ENCODE measurements around the gene MACF1.

The MACF1 gene

GRCh38 chr1:39368045-39368444, 163.6 kb downstream of the MACF1 start:
- DNase-seq = no peak

- DNase-seq = no peak
Measured at GRCh38 chr1:39369565-39369964, 165.1 kb downstream of the MACF1 start.

DNA sequence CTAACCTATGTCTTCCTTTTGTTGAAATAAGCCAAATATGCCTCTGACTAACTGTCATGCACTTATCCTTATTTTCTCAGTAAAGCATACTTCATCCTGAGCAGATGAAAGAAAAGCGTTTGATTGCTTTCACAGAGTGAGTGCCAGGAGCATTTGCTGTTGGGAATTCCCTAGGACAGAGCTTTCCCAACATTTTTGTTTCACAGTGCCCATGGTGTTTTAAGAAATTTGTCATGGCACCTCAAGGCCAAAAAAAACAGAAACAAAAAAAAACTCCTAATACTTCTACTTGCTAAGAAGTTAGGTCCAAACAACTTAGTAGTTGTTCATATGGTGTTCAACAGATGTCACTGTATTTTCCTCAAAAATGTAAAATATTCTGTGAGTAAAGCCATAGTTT, 166.1 kb downstream of the MACF1 start:
- DNase-seq = no peak

DNA sequence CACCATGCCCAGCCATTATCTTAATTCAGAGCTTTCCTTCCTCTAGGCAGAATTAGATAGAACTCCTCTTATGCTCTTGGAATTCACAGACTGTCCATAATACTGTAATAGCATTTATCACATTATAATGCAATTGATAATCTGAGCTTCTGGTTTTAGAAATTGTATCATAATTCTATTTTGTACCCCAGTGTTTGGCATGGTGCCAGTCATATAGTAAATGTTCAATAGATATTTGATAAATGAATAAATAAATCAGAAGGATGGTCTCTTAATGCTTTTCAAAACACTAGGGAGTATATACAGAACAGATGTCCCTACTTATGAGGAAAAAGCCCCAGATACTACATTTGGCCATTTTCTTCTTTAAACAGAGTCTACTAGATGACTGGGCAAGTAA, 167.6 kb downstream of the MACF1 start:
- DNase-seq = no peak

- no peak for DNase-seq
Measured at GRCh38 chr1:39376656-39377055, 172.2 kb downstream of the MACF1 start.

DNA sequence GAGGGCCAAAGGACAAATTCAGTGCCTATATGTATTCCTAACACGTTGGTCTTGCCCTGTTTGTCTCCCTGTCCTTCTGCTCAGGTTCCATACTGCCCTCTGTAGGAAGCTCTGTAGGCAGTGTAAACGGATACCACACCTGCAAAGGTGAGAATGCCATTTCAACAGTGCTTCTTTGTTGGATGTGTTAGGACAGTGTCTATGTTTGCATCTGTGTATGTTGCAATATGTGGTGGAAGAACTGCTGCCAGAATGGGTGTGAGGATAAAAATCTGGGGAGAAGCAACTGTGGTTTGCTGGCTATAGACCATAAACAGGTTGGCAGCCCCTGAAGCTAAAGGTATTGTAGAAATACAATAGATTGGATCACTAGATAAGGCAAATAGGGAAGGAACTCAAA, 173.9 kb downstream of the MACF1 start:
- DNase-seq = no peak

- DNase-seq = no peak
Measured at GRCh38 chr1:39379187-39379586, 174.7 kb downstream of the MACF1 start.

DNA sequence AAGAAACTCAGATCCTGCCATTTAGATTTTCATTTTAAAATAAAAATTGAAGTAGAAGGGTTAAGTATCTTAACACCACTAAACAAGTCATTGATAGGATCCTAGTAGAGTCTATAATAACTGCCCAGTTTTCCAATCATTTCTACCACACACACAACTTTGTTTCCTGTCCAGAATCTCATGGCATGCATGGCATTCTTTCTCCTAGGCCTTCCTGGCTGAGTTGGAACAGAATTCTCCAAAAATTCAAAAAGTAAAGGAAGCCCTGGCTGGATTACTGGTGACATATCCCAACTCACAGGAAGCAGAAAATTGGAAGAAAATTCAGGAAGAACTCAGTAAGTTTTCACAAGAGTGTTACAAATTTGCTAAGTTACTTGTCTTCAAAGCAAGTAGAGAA, 175.5 kb downstream of the MACF1 start:
- DNase-seq = no peak

DNA sequence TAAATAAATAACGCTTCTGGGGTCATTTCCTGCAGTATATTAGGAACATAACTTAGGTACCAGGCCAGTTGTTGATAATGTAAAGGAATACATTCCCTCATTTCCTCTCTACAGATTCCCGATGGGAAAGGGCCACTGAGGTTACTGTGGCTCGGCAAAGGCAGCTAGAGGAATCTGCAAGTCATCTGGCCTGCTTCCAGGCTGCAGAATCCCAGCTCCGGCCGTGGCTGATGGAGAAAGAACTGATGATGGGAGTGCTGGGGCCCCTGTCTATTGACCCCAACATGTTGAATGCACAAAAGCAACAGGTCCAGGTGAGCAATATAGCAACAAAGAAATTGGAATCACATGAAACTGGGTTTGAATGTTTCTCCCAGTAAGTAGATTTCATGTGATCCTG, 177.3 kb downstream of the MACF1 start:
- no peak for DNase-seq

- DNase-seq = peak; percentile 63
Measured at GRCh38 chr1:39384305-39384704, 179.8 kb downstream of the MACF1 start.

DNA sequence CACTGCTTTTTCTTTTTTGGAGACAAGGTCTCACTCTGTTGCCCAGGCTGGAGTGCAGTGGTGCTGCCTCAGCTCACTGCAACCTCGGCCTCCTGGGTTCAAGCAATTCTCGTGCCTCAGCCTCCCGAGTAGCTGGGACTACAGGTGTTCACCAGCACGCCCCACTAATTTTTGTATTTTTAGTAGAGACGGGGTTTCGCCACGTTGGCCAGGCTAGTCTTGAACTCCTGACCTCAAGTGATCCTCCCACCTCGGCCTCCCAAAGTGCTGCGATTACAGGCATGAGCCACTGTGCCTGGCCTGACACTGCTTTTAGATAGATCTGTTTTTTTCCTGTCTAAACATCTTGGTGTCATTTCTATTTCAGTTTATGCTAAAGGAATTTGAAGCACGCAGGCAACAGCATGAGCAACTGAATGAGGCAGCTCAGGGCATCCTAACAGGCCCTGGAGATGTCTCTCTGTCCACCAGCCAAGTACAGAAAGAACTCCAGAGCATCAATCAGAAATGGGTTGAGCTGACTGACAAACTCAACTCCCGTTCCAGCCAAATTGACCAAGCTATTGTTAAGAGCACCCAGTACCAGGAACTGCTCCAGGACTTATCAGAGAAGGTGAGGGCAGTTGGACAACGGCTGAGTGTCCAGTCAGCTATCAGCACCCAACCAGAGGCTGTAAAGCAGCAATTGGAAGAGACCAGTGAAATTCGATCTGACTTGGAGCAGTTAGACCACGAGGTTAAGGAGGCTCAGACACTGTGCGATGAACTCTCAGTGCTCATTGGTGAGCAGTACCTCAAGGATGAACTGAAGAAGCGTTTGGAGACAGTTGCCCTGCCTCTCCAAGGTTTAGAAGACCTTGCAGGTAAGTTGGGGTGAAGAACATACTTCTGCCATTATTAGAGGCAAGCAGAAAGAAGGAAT, 180.8 kb downstream of the MACF1 start:
- no peak for DNase-seq

- DNase-seq = no peak
Measured at GRCh38 chr1:39386997-39387396, 182.5 kb downstream of the MACF1 start.

DNA sequence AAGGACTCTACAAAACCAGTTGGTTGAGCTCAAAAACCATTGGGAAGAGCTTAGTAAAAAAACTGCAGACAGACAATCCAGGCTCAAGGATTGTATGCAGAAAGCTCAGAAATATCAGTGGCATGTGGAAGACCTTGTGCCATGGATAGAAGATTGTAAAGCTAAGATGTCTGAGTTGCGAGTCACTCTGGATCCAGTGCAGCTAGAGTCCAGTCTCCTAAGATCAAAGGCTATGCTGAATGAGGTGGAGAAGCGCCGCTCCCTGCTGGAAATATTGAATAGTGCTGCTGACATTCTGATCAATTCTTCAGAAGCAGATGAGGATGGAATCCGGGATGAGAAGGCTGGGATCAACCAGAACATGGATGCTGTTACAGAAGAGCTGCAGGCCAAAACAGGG, 183.0 kb downstream of the MACF1 start:
- DNase-seq = no peak

DNA sequence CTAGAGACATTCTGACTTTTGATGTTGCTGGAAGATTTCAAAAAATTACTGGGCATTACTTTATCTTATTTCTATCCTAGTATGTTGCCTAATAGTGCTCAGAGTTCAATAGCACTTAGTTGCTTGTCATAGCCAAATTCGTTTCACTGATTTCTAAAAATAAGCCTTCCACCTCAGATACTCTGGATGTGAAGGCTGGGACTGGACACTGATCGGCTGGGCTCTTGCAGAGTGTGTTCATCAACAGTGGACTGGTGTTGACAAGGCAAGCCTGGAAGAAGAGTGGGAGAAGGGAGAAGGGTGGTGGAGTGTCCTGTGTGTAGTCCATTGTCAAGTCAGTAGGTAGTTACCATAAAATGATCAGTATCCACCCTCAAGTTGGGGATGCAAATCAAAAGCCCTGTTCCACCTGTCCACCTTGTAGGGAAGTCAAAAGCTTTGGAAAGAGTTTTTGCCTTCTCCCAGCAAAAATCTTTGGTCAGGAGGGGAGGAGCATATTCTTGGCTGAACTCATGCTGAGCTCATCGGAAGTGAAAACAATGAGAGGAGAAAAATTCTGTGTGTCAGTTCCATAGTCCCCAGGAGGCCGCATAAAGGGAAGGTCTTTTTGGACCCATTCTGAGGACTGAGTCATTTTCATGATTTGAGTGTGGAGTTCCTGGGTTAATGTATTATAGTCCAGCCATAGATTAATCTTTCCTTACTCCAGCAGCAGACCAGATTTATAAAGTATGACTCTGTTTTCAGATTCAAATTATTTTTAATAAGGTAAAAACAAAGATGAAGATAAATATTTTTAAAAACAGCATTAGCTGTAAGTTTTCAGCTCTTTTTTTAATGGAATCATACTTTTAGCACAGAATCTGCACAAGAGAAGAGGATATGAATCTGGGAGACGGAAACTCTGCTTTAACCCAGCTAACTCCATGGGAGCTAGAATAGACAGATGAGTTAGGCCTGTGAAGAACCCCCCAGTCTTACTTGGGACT, 187.5 kb downstream of the MACF1 start:
- no peak for DNase-seq

DNA sequence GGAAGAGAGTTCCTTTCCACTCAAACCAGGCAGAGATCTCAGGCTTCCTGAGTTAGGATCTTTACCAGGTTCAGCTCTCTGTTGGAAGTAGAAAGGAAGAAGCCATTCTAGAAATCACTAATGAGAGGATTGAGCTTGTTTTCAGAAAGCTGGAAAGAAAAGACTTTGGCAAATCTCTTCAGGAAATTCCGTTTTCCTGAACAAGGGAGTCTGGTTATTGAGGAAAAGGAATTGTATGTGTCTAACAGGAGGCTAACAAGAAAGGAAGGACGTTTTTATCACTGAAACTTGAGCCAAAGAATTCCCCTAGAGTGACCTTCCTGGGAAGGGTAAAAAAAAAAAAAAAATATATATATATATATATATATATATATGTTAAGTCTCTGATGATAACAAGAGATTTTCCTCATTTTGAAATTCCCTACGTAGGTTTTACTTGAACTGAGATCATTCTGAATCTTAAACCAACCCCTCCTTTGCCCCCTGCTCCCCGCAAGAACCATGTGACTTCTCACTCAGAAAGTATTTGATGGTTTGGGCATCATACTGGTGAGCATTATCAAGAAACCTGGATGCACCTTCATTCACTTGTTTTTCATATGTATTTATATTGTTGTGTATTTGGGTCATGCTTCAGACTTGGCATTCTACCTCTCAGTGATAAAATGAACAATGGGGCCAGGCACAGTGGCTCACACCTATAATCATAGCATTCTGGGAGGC, 188.5 kb downstream of the MACF1 start:
- no peak for DNase-seq

- no peak for DNase-seq
Measured at GRCh38 chr1:39393645-39394044, 189.2 kb downstream of the MACF1 start.

DNA sequence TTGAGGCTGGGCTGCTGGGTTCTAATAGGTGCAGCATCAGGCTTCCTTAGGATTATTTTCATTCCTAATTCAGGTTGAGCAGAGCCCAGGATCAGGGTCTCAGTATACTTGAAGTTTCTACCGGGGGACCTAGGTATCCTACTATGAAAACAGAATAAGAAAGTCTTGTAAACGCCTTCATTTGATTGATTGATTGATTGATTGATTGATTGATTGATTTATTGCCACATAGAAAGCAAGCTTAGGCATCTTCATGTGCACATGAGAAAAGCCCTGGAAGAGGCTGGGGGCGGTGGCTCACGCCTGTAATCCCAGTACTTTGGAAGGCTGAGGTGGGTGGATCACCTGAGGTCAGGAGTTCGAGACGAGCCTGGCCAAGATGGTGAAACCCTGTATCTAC, 189.6 kb downstream of the MACF1 start:
- no peak for DNase-seq

- DNase-seq = no peak
Measured at GRCh38 chr1:39394598-39394997, 190.1 kb downstream of the MACF1 start.

DNA sequence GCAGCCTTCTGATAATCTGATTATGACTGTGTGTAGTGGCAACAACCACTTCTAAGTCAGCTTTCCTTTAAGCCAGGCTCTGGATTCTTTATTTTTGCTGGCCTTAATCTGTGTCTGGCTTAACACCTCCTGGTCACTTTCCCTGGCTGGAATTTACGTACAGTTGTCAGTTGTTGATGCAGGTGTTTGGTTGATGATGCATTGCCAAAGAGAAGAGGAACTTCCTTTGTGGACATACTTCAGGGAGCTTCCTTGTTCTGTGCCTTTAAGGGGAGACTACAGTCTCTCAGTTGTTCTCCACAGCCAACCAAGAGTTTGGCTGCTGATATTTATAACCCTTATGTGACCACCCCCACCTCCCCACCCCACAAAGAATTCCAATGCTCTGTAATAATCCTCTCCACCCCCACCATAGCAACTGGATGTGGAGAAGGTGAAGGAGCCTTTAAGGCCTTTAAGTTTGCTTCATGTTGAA, 190.9 kb downstream of the MACF1 start:
- peak; percentile 21 for DNase-seq

GRCh38 chr1:39396671-39397070, 192.2 kb downstream of the MACF1 start:
- no peak for DNase-seq

GRCh38 chr1:39397487-39397886, 193.0 kb downstream of the MACF1 start:
- no peak for DNase-seq

GRCh38 chr1:39398278-39399021, 194.0 kb downstream of the MACF1 start:
- DNase-seq = peak; percentile 97
